Measurements from ENCODE around the gene CCDC102A. TPM values are rescaled to one million over a fixed set of nuclear protein-coding genes. Genes with fewer than 3 reads are reported as not detected.

Gene CCDC102A
- total and polyA plus RNA-seq, 9 of the 15 experiments (the other 6 are each of a cell fraction or from before 2014, with no cell fraction given) = 0.03 to 4.9 (median 1.4) TPM

DNA sequence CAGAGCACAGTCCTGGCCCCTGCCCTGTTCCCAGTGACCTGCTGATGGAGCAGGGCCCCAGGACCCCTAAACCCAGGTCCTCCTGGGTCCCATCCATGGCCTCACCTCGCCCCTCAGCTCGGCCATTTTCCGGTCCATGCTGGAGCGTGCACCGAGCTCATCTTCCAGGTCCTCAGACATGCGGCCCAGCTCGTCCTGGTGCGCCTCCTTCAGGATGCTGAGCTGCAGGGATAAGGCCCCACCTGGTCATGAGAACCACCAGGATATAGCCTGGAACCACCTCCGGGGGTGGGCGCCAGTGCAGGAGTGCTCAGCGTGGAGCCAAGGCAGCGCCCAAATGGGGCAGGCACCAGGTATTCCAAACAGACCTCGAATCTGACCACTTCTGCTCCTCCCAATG is 17.9 kb downstream of the CCDC102A start:
- no peak overlapping the region for H3K4me3 ChIP-seq
- H3K27ac ChIP-seq (ENCODE audit: extremely low read depth, low read depth, low read length) = no peak overlapping the region
- H3K79me2 ChIP-seq (ENCODE audit: control insufficient read depth, insufficient read depth, low read length) = no peaks in the 10 kb centered on the region
- 47% methylated on average over 8 of the region's 13 CpGs for WGBS (ENCODE audit: insufficient coverage, low coverage, missing lambda C conversion rate)
- H3K9ac ChIP-seq (ENCODE audit: insufficient read depth in 1 of 2, low read depth in 2 of 2, low read length in 2 of 2) = no peak overlapping the region
- CTCF ChIA-PET (ENCODE audit: low intra/inter-chr PET ratio) = interaction anchor here (1.9 to 3.3 kb wide), 4 partner anchors 42 to 217 kb away, joined by 6 to 44 read pairs (median 24); partner anchors contain the start of gene POLR2C
- no peaks in the 10 kb centered on the region for H4K20me1 ChIP-seq (replicated peaks; ENCODE audit: control insufficient read depth, insufficient read depth, low read length)
- in situ Hi-C loops (cut with MboI) = loop anchor here (5.0 kb wide), 3 partner anchors 41 to 216 kb away; no protein-coding TSS in a partner anchor
- H3K9me3 ChIP-seq (replicated peaks; ENCODE audit: control insufficient read depth, insufficient read depth, low read depth, low read length) = no peaks in the 10 kb centered on the region
- no peak for DNase-seq (ENCODE audit: extremely low read depth in 1 of 4, low spot score in 3 of 4)
- H3K36me3 ChIP-seq (ENCODE audit: control insufficient read depth, insufficient read depth, low read length) = no peaks in the 10 kb centered on the region
- POLR2A ChIA-PET = interaction anchor here (1.1 to 1.6 kb wide), 3 partner anchors 7 to 31 kb away, joined by 3 to 6 read pairs (median 4); no protein-coding TSS in a partner anchor
- no peak overlapping the region for H3K4me2 ChIP-seq (ENCODE audit: insufficient read depth, low read length)
- peaks cover 2% of the 10 kb centered on the region for H3K9me1 ChIP-seq (ENCODE audit: control insufficient read depth, insufficient read depth, low read length)
- H3K4me1 ChIP-seq (replicated peaks in 1 of 2; ENCODE audit: control insufficient read depth in 2 of 2, insufficient read depth in 2 of 2, low read length in 2 of 2) = peaks cover 0 to 15% of the 10 kb centered on the region in 2 experiments; a peak in 2 of 5 replicates
- FAIRE-seq = no peak
- no peak overlapping the region for H2AFZ ChIP-seq (ENCODE audit: low read depth, low read length)
- TF ChIP-seq, protein P1, sequence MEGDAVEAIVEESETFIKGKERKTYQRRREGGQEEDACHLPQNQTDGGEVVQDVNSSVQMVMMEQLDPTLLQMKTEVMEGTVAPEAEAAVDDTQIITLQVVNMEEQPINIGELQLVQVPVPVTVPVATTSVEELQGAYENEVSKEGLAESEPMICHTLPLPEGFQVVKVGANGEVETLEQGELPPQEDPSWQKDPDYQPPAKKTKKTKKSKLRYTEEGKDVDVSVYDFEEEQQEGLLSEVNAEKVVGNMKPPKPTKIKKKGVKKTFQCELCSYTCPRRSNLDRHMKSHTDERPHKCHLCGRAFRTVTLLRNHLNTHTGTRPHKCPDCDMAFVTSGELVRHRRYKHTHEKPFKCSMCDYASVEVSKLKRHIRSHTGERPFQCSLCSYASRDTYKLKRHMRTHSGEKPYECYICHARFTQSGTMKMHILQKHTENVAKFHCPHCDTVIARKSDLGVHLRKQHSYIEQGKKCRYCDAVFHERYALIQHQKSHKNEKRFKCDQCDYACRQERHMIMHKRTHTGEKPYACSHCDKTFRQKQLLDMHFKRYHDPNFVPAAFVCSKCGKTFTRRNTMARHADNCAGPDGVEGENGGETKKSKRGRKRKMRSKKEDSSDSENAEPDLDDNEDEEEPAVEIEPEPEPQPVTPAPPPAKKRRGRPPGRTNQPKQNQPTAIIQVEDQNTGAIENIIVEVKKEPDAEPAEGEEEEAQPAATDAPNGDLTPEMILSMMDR (IDR thresholded peaks at IDR 0.05 in 2 of 3, conservative IDR thresholded peaks at IDR 0.05 in 1 of 3; ENCODE audit: insufficient read depth in 2 of 3, low read depth in 1 of 3, low read length in 3 of 3) = 0 out of 6 replicates have a peak, but pooled peaks of 1 of the 3 experiments have one; percentile 6
- no peak for TF ChIP-seq SRSF3 (IDR thresholded peaks at IDR 0.05; ENCODE audit: insufficient read depth, low read length)
- ATAC-seq = peak; percentile 24; the same call in 1 of the 3 replicates
- no TSS peak for BruUV-seq (replicated peaks)
- intact Hi-C loops (cut with micrococcal nuclease) = loop anchor here (10.0 kb wide), 1 partner anchor 434 kb away; no protein-coding TSS in a partner anchor
- H3K27me3 ChIP-seq (ENCODE audit: control insufficient read depth in 2 of 2, insufficient read depth in 2 of 2, low read length in 2 of 2) = no peaks in the 10 kb centered on the region

Data from K562 (cell line).